AG09309 (cell line): ENCODE data around the gene AP2A2.

Experiments used
- DNase-seq: peaks from one replicate; pipeline ENCODE4 v3.0.0-alpha.2; 2010; ENCODE audit warnings: low read depth
- H3K4me3 ChIP-seq: 2 replicates; pipeline ENCODE4 v1.5.1; 2011; ENCODE audit warnings: mild to moderate bottlenecking, low read depth, low read length, moderate library complexity; ENCODE audit not compliant: control insufficient read depth
- CTCF ChIP-seq: IDR thresholded peaks from 2 replicates; pipeline ENCODE4 v1.5.1; 2011; ENCODE audit warnings: mild to moderate bottlenecking, low read depth, low read length, inconsistent platforms; ENCODE audit not compliant: insufficient read depth, control insufficient read depth; ENCODE audit errors: missing control alignments

Gene AP2A2

GRCh38 chr11:1027483-1028290 is 102.0 kb downstream of the AP2A2 start:
- H3K4me3 ChIP-seq = no peak overlapping the region
- TF ChIP-seq CTCF = no peak
- no peak for DNase-seq

GRCh38 chr11:1028291-1028540 is 102.5 kb downstream of the AP2A2 start:
- no peak for DNase-seq
- H3K4me3 ChIP-seq = no peak overlapping the region
- TF ChIP-seq CTCF = no peak

- no peak overlapping the region for H3K4me3 ChIP-seq
- TF ChIP-seq CTCF = no peak
- no peak for DNase-seq
These were observed 102.9 kb downstream of the AP2A2 start for GRCh38 chr11:1028616-1029015.

GRCh38 chr11:1029051-1029450 is 103.4 kb downstream of the AP2A2 start:
- no peak for DNase-seq
- no peak overlapping the region for H3K4me3 ChIP-seq
- no peak for TF ChIP-seq CTCF

- no peak for DNase-seq
- H3K4me3 ChIP-seq = no peak overlapping the region
- no peak for TF ChIP-seq CTCF
These were observed 104.0 kb downstream of the AP2A2 start for GRCh38 chr11:1029654-1030053.

- no peak for DNase-seq
- H3K4me3 ChIP-seq = no peak overlapping the region
- no peak for TF ChIP-seq CTCF
These were observed 104.4 kb downstream of the AP2A2 start for GRCh38 chr11:1030086-1030485.
